ENCODE data around the gene LDLRAD4.

DNA sequence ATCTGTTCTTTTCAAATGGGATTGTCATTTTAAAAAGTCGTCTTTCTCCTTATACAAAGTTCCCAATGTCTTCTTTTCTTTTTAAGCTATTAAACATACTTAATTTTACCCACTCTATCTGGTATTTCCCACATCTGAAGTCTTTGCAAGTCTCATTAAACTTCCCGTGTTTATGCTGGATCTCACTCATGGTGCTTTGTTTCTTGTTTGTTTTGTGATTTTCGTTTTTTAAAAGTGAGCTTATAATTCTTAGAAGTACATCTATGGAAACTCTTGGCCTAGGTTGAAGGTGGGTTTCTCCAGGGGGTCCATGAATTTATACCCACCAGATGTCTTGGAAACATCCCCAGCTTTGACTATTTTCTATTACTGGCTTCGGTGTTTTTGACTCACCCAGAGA is 299.8 kb downstream of the LDLRAD4 start:
- TF ChIP-seq, protein P1, sequence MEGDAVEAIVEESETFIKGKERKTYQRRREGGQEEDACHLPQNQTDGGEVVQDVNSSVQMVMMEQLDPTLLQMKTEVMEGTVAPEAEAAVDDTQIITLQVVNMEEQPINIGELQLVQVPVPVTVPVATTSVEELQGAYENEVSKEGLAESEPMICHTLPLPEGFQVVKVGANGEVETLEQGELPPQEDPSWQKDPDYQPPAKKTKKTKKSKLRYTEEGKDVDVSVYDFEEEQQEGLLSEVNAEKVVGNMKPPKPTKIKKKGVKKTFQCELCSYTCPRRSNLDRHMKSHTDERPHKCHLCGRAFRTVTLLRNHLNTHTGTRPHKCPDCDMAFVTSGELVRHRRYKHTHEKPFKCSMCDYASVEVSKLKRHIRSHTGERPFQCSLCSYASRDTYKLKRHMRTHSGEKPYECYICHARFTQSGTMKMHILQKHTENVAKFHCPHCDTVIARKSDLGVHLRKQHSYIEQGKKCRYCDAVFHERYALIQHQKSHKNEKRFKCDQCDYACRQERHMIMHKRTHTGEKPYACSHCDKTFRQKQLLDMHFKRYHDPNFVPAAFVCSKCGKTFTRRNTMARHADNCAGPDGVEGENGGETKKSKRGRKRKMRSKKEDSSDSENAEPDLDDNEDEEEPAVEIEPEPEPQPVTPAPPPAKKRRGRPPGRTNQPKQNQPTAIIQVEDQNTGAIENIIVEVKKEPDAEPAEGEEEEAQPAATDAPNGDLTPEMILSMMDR (IDR thresholded peaks at IDR 0.05; ENCODE audit: borderline replicate concordance, extremely low read depth, low read length, poor library complexity, severe bottlenecking) = no peak
- no peak for TF ChIP-seq EZH2 (IDR thresholded peaks at IDR 0.05; ENCODE audit: borderline replicate concordance, low read depth, low read length, severe bottlenecking)

Measured in DND-41 (cell line).